Amygdala (tissue), 56 donors: ENCODE data around the gene LAMA3.

Source experiments
- DNase-seq, 56 donors: peaks; one replicate each; lab custom pipeline; 2025; lab: John Stamatoyannopoulos, UW

LAMA3 gene

GRCh38 chr18:23868136-23868785 is 179.0 kb downstream of the LAMA3 start:
- DNase-seq: no peak

- DNase-seq: no peak
Measured at GRCh38 chr18:23870676-23871380, 181.6 kb downstream of the LAMA3 start.

- DNase-seq: no peak
Measured at GRCh38 chr18:23871410-23871809, 182.2 kb downstream of the LAMA3 start.

GRCh38 chr18:23872701-23873550 is 183.7 kb downstream of the LAMA3 start:
- no peak for DNase-seq

- no peak for DNase-seq
Measured at GRCh38 chr18:23875966-23876895, 187.0 kb downstream of the LAMA3 start.

- no peak for DNase-seq
Measured at GRCh38 chr18:23876921-23877320, 187.7 kb downstream of the LAMA3 start.

GRCh38 chr18:23877371-23877770 is 188.1 kb downstream of the LAMA3 start:
- DNase-seq: no peak

GRCh38 chr18:23878336-23878900 is 189.2 kb downstream of the LAMA3 start:
- no peak for DNase-seq

GRCh38 chr18:23879126-23879525 is 189.9 kb downstream of the LAMA3 start:
- no peak for DNase-seq

GRCh38 chr18:23879544-23879943 is 190.3 kb downstream of the LAMA3 start:
- no peak for DNase-seq

- no peak for DNase-seq
Measured at GRCh38 chr18:23879966-23880565, 190.8 kb downstream of the LAMA3 start.

- DNase-seq: no peak
Measured at GRCh38 chr18:23880931-23881617, 191.8 kb downstream of the LAMA3 start.

- no peak for DNase-seq
Measured at GRCh38 chr18:23881778-23882177, 192.5 kb downstream of the LAMA3 start.

GRCh38 chr18:23882616-23883276 is 193.5 kb downstream of the LAMA3 start:
- no peak for DNase-seq

GRCh38 chr18:23883277-23883790 is 194.1 kb downstream of the LAMA3 start:
- DNase-seq: no peak

GRCh38 chr18:23884681-23885375 is 195.6 kb downstream of the LAMA3 start:
- DNase-seq: no peak

- DNase-seq: no peak
Measured at GRCh38 chr18:23885750-23886149, 196.5 kb downstream of the LAMA3 start.

- no peak for DNase-seq
Measured at GRCh38 chr18:23887035-23887434, 197.8 kb downstream of the LAMA3 start.
